Peyer's patch (tissue), 4 donors: ENCODE measurements around the gene DNAJA4. TPM values are rescaled to one million over a fixed set of nuclear protein-coding genes. Genes with fewer than 3 reads are reported as not detected.

Experiments
- DNase-seq, 3 donors: peaks; one replicate each; pipeline ENCODE4 v3.0.0-alpha.2; 2017 to 2019
- H3K27ac ChIP-seq, 4 donors: fragments of 200-600 bp; sonication (generic); one replicate each; pipeline ENCODE4 v1.5.1; 2016 to 2019
- H3K27me3 ChIP-seq, 2 donors: fragments of 200-600 bp; sonication (generic); one replicate each; pipeline ENCODE4 v1.5.1; 2019
- H3K36me3 ChIP-seq, 3 donors: fragments of 200-600 bp; sonication (generic); one replicate each; pipeline ENCODE4 v1.5.1; 2016 to 2019
- H3K4me1 ChIP-seq, 4 donors: fragments of 200-600 bp; sonication (generic); one replicate each; pipeline ENCODE4 v1.5.1; 2016 to 2019
- H3K4me3 ChIP-seq, 4 donors: fragments of 200-600 bp; sonication (generic); 1 replicate in 3 of 4; 2 replicates in 1 of 4; pipeline ENCODE4 v1.5.1; 2016 to 2019; ENCODE audit warnings: mild to moderate bottlenecking in 1 of 4
- H3K9me3 ChIP-seq, 4 donors: fragments of 200-600 bp; sonication (generic); one replicate each; pipeline ENCODE4 v1.5.1; 2016 to 2019; ENCODE audit warnings: mild to moderate bottlenecking in 1 of 4
- POLR2A ChIP-seq, 2 donors: fragments of 450-650 bp; IDR thresholded peaks; one replicate each; pipeline ENCODE4 v1.5.1; 2017; ENCODE audit warnings: antibody characterized with exemption in 2 of 2, mild to moderate bottlenecking in 2 of 2, moderate library complexity in 2 of 2
- small RNA-seq, 2 donors: library from RNA; depleted of rRNA; stranded (forward); fragments of <200 nt; gene quantifications; one replicate each; pipeline ENCODE3, GENCODE V24; 2016
- total RNA-seq, 4 donors: library from RNA; depleted of rRNA; stranded (reverse); fragments of >200 nt; gene quantifications; one replicate each; pipeline ENCODE4 v1.1.0, GENCODE V29; 2016
- TF ChIP-seq, protein P1 (sequence below), 6 experiments: fragments of 450-650 bp in 4 of 6; fragments of 200-600 bp in 2 of 6; sonication (generic) in 1 of 6; IDR thresholded peaks; one replicate each; pipeline ENCODE4 v1.5.1; 2017 to 2019; ENCODE audit warnings: antibody characterized with exemption in 6 of 6, mild to moderate bottlenecking in 3 of 6, moderate library complexity in 1 of 6

Gene DNAJA4
- total RNA-seq, 4 donors from 2014 or later, result 25.6 to 48.9 (median 33.5) TPM

DNA sequence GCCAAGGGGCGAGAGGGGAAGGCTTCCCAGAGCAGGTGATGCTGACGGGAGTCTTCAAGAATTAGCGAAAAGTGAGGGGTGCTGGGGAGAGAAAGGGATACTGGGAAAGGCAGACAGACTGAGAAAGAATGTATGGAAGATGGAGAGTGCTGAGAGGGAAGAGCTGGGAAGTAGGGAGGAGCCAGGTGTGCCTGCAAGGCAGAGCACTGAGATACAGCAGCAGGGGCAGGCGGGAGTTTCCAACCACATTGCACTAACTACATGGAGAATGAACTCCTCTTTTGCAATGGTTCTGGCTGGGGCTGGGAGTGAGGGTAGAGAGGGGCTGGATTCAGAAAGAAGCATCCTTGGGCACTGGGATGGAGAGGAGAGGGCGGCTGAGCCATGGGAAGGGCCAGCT lies 59.8 kb downstream of the DNAJA4 start:
- H3K27me3 ChIP-seq, result no peaks in the 10 kb centered on the region
- TF ChIP-seq, protein P1, sequence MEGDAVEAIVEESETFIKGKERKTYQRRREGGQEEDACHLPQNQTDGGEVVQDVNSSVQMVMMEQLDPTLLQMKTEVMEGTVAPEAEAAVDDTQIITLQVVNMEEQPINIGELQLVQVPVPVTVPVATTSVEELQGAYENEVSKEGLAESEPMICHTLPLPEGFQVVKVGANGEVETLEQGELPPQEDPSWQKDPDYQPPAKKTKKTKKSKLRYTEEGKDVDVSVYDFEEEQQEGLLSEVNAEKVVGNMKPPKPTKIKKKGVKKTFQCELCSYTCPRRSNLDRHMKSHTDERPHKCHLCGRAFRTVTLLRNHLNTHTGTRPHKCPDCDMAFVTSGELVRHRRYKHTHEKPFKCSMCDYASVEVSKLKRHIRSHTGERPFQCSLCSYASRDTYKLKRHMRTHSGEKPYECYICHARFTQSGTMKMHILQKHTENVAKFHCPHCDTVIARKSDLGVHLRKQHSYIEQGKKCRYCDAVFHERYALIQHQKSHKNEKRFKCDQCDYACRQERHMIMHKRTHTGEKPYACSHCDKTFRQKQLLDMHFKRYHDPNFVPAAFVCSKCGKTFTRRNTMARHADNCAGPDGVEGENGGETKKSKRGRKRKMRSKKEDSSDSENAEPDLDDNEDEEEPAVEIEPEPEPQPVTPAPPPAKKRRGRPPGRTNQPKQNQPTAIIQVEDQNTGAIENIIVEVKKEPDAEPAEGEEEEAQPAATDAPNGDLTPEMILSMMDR (IDR thresholded peaks at IDR 0.05), result no peak
- TF ChIP-seq POLR2A (IDR thresholded peaks at IDR 0.05), result no peak
- H3K27ac ChIP-seq, result no peak overlapping the region
- no peak overlapping the region for H3K4me3 ChIP-seq
- H3K9me3 ChIP-seq, result no peaks in the 10 kb centered on the region
- no peak for DNase-seq
- no peaks in the 10 kb centered on the region for H3K36me3 ChIP-seq
- no peaks in the 10 kb centered on the region for H3K4me1 ChIP-seq

DNA sequence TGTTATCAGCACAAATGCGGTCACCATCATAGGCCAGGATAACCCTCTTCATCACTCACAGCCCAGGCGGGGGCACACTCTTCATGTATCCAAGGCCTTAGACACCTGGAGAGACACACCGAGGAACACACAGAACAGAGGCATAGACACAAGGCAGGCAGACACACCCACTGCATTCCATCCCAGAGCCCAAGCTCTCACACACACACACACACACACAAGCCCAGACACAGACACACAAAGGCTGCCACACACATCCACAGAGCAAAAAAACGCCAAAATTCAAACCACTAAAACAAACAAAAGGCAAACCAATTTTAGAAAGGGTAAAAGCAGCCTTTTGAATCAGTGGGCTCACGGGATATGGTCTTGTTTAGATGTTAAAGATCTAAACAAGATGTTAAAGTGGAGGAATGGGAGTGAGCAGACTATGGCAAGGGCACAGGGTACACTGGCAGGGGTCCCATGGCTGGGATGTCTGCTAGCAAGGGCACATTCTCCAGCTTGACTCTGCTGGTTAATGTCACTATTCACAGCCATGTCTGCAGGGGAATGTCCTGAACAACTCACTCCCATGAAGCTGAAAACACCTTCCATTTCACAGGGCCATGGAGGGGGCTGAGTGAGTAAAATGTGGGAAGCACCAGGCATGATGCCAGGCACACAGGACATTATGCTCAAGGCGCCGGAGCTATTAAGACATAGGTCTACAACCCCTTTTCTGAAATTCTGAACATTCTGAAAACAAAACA lies 60.9 kb downstream of the DNAJA4 start:
- no peak for DNase-seq

DNA sequence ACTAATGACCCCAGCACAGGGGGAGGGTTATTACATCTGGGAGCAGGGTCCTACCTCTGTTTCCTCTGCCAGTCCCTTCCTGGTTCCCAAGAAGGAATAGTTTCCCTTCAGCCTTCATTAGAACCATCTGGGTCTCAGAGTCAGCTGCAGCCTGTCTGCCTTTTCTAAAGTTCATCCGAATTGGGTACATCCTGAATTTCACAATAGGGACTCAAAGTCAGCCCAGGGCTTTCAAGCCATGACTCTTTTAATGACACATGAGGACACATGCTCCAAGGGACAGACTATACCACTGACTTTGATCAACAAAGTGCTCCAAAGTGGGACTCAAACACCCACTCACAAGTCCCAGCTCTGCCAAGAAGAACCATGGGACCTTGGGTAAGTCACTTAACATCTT lies 63.1 kb downstream of the DNAJA4 start:
- Histone ChIP-seq H3K27ac (no peak overlapping the region), H3K36me3 (no peaks in the 10 kb centered on the region)
- no peak for DNase-seq

More for the DNA sequence above, 60.9 kb downstream of the DNAJA4 start:
- no peak overlapping the region for H3K27ac ChIP-seq
- H3K4me1 ChIP-seq, result no peaks in the 10 kb centered on the region
- H3K36me3 ChIP-seq, result no peaks in the 10 kb centered on the region
- H3K4me3 ChIP-seq, result no peak overlapping the region
- no peaks in the 10 kb centered on the region for H3K9me3 ChIP-seq
- H3K27me3 ChIP-seq, result no peaks in the 10 kb centered on the region
- TF ChIP-seq, protein P1 (IDR thresholded peaks at IDR 0.05), result no peak
- TF ChIP-seq POLR2A (IDR thresholded peaks at IDR 0.05), result no peak

DNA sequence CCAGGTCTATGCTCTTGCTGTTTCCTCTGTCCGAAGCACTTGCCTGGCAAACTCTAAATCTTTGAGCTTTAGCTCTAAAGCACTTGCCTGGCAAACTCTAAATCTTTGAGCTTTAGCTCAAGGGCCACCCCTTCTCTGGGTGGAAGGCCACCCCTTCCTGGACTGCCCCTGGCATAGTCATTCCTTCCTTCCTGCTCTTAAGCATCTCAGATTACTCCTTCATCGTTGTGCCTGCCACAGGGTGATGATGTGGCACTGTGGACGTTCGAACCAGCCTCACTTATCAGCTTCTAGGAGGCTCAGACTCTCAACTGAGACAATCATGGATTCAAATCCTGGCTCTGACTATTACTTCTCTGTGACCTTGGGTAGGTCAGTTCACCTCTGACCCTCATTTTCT lies 65.3 kb downstream of the DNAJA4 start:
- Histone ChIP-seq H3K27ac (no peak overlapping the region), H3K9me3 (no peaks in the 10 kb centered on the region), H3K36me3 (no peaks in the 10 kb centered on the region), H3K4me3 (no peak overlapping the region), H3K27me3 (no peaks in the 10 kb centered on the region), H3K4me1 (no peaks in the 10 kb centered on the region)
- no peak for DNase-seq
- TF ChIP-seq, protein P1 (IDR thresholded peaks at IDR 0.05), result no peak
- TF ChIP-seq POLR2A (IDR thresholded peaks at IDR 0.05), result no peak

More for the DNA sequence above, 63.1 kb downstream of the DNAJA4 start:
- no peak for TF ChIP-seq POLR2A (IDR thresholded peaks at IDR 0.05)
- TF ChIP-seq, protein P1 (IDR thresholded peaks at IDR 0.05), result no peak
- Histone ChIP-seq H3K27me3 (no peaks in the 10 kb centered on the region), H3K9me3 (no peaks in the 10 kb centered on the region), H3K4me3 (no peak overlapping the region), H3K4me1 (no peaks in the 10 kb centered on the region)

Small RNA genes lying within 50 kb of the gene (small RNA-seq; reads per million reads assigned to genes)
- gene AC090607.5, result 0 reads per million in 2 donors

Other genes starting within 250 kb of the DNAJA4 start
- gene TBC1D2B, start 186.9 kb upstream of the DNAJA4 start, total RNA-seq, result 10 to 100 TPM; 52.9 to 94.9 (median 72.4) TPM
- gene SH2D7, start 172.0 kb upstream of the DNAJA4 start, total RNA-seq, result 1 to 10 TPM; 3.3 to 7.7 (median 4.6) TPM
- 10 to 100 TPM; 17.5 to 70.9 (median 21.0) TPM for gene CIB2, start 133.1 kb upstream of the DNAJA4 start, total RNA-seq
- 100 to 1,000 TPM; 102 to 175 (median 118) TPM for gene IDH3A, start 115.2 kb upstream of the DNAJA4 start, total RNA-seq
- gene ACSBG1, start 30.0 kb upstream of the DNAJA4 start, total RNA-seq, result not detected
- gene SKIC8, start 35.0 kb downstream of the DNAJA4 start, total RNA-seq, result 10 to 100 TPM; 23.7 to 46.2 (median 43.7) TPM
- gene CRABP1, start 75.8 kb downstream of the DNAJA4 start, total RNA-seq, result 1 to 10 TPM in 1 of 4 donors, not detected in 3; 2.1 TPM
- gene IREB2, start 173.7 kb downstream of the DNAJA4 start, total RNA-seq, result 100 to 1,000 TPM in 1 of 4 donors, 10 to 100 TPM in 3; 41.9 to 193 (median 56.7) TPM
- gene HYKK, start 243.0 kb downstream of the DNAJA4 start, total RNA-seq, result 10 to 100 TPM; 12.4 to 32.9 (median 26.8) TPM